Caco-2 (cell line): ENCODE measurements around the gene MKRN2OS. TPM values are rescaled to one million over a fixed set of nuclear protein-coding genes. Genes with fewer than 3 reads are reported as not detected.

ENCODE experiments used
- BruUV-seq: library from RNA; stranded (reverse); fragments of 400-500 nt; replicated peaks from 2 replicates; lab custom pipeline; 2021; lab: Mats Ljungman, UMichigan
- CTCF ChIA-PET: fragments of 300-600 bp; sonication (Branson Sonifier 250); formaldehyde crosslinking; loops from one replicate; lab custom pipeline; 2022; ENCODE audit warnings: antibody characterized with exemption; lab: Charles Lee
- POLR2A ChIA-PET: fragments of 300-600 bp; sonication (Branson Sonifier 250); formaldehyde crosslinking; loops from one replicate; lab custom pipeline; 2022; ENCODE audit warnings: antibody characterized with exemption; lab: Charles Lee
- DNase-seq, 2 experiments: peaks; one replicate each; pipeline versions ENCODE4 v3.0.0 to v3.0.0-alpha.2; 2020 to 2022
- H3K27me3 ChIP-seq: replicated peaks from 2 replicates; pipeline ENCODE4 v1.6.0; 2011; ENCODE audit warnings: low read length; ENCODE audit not compliant: control insufficient read depth, insufficient read depth
- H3K36me3 ChIP-seq: 2 replicates; pipeline ENCODE4 v1.5.1; 2011; ENCODE audit warnings: low read length; ENCODE audit not compliant: control insufficient read depth, insufficient read depth
- H3K4me1 ChIP-seq: fragments of 250-450 bp; sonication (Bioruptor Pico); 2 replicates; pipeline ENCODE4 v1.5.1; 2020; ENCODE audit warnings: mild to moderate bottlenecking
- H3K4me3 ChIP-seq: 2 replicates; pipeline ENCODE4 v1.5.1; 2011; ENCODE audit warnings: low read depth, mild to moderate bottlenecking, control low read depth, low read length
- H3K9me3 ChIP-seq: fragments of 250-450 bp; sonication (Bioruptor Pico); 2 replicates; pipeline ENCODE4 v1.5.1; 2020; ENCODE audit warnings: mild to moderate bottlenecking, moderate library complexity
- H3K27ac Mint-ChIP-seq: one replicate; pipeline ENCODE4 v1.8.0; 2022; ENCODE audit warnings: mixed read lengths; ENCODE audit not compliant: unreplicated experiment
- H3K27me3 Mint-ChIP-seq: one replicate; pipeline ENCODE4 v1.8.0; 2022; ENCODE audit warnings: mixed read lengths; ENCODE audit not compliant: insufficient read depth, unreplicated experiment
- H3K36me3 Mint-ChIP-seq: one replicate; pipeline ENCODE4 v1.8.0; 2022; ENCODE audit warnings: mild to moderate bottlenecking, mixed read lengths; ENCODE audit not compliant: insufficient read depth, unreplicated experiment
- H3K4me1 Mint-ChIP-seq: one replicate; pipeline ENCODE4 v1.8.0; 2022; ENCODE audit warnings: low read depth, mixed read lengths; ENCODE audit not compliant: unreplicated experiment
- H3K4me3 Mint-ChIP-seq: one replicate; pipeline ENCODE4 v1.8.0; 2022; ENCODE audit warnings: mild to moderate bottlenecking, moderate library complexity, mixed read lengths; ENCODE audit not compliant: unreplicated experiment
- H3K9me3 Mint-ChIP-seq: one replicate; pipeline ENCODE4 v1.8.0; 2022; ENCODE audit warnings: mixed read lengths; ENCODE audit not compliant: unreplicated experiment
- intact Hi-C: fragments of 100-400 bp; cut with micrococcal nuclease; formaldehyde crosslinking; loops from one replicate; pipeline ENCODE4 v1.10.0; 2022; ENCODE audit not compliant: unreplicated experiment
- total RNA-seq: library from RNA; stranded (reverse); gene quantifications from 2 replicates; pipeline ENCODE4 v1.2.3, GENCODE V29; 2022
- TF ChIP-seq, protein P1 (sequence below), 2 experiments: fragments of 200-600 bp in 1 of 2; IDR thresholded peaks; 1 replicate in 1 of 2; 2 replicates in 1 of 2; pipeline versions ENCODE4 v1.5.1 to v1.8.0; 2011 to 2022; ENCODE audit warnings: antibody characterized with exemption in 1 of 2, control low read depth in 1 of 2, inconsistent platforms in 1 of 2, low read depth in 1 of 2, low read length in 1 of 2, mild to moderate bottlenecking in 1 of 2, moderate library complexity in 1 of 2; ENCODE audit not compliant: insufficient read depth in 1 of 2, severe bottlenecking in 1 of 2, unreplicated experiment in 1 of 2

MKRN2OS gene
- total RNA-seq, 1 experiment from 2014 or later, result 1.6 TPM

DNA sequence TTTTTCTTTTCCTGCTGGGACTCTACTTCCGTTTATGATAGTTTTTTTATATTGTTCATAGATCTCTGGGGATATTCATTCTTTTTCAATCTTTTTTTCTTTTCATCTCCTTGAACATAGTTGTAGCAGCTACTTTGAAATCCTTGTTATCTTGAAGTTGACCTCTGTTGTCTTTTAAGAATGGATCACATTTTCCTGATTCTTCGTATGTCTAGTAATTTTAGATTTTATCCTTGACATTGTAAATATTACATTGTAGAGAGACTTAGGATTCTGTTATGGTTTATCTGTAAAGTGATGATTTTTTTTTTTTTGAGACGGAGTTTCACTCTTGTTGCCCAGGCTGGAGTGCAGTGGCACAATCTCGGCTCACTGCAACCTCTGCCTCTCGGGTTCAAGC, 32.1 kb upstream of the MKRN2OS start:
- Histone ChIP-seq H3K4me3 (no peak overlapping the region), H3K9me3 (0 out of 2 replicates have a peak, but pooled peaks cover 2% of the 10 kb centered on the region), H3K36me3 (peaks cover 7% of the 10 kb centered on the region), H3K27me3 (no peaks in the 10 kb centered on the region), H3K4me1 (no peaks in the 10 kb centered on the region)
- TF ChIP-seq, protein P1, sequence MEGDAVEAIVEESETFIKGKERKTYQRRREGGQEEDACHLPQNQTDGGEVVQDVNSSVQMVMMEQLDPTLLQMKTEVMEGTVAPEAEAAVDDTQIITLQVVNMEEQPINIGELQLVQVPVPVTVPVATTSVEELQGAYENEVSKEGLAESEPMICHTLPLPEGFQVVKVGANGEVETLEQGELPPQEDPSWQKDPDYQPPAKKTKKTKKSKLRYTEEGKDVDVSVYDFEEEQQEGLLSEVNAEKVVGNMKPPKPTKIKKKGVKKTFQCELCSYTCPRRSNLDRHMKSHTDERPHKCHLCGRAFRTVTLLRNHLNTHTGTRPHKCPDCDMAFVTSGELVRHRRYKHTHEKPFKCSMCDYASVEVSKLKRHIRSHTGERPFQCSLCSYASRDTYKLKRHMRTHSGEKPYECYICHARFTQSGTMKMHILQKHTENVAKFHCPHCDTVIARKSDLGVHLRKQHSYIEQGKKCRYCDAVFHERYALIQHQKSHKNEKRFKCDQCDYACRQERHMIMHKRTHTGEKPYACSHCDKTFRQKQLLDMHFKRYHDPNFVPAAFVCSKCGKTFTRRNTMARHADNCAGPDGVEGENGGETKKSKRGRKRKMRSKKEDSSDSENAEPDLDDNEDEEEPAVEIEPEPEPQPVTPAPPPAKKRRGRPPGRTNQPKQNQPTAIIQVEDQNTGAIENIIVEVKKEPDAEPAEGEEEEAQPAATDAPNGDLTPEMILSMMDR (IDR thresholded peaks at IDR 0.05; ENCODE audit: insufficient read depth in 1 of 2, low read depth in 1 of 2, low read length in 1 of 2, severe bottlenecking in 1 of 2, unreplicated experiment in 1 of 2), result no peak
- Mint-ChIP-seq H3K27me3 (no peaks in the 10 kb centered on the region), H3K4me3 (no peak overlapping the region), H3K27ac (no peak overlapping the region), H3K4me1 (no peaks in the 10 kb centered on the region), H3K9me3 (no peaks in the 10 kb centered on the region), H3K36me3 (peaks cover 91% of the 10 kb centered on the region)
- intact Hi-C loops, result no loop called here
- ChIA-PET CTCF (interaction anchor here (0.6 kb wide), 1 partner anchor 319 kb away, joined by 3 read pairs; no protein-coding TSS in a partner anchor), POLR2A (no interaction called here)
- DNase-seq, result no peak
- BruUV-seq, result no TSS peak

DNA sequence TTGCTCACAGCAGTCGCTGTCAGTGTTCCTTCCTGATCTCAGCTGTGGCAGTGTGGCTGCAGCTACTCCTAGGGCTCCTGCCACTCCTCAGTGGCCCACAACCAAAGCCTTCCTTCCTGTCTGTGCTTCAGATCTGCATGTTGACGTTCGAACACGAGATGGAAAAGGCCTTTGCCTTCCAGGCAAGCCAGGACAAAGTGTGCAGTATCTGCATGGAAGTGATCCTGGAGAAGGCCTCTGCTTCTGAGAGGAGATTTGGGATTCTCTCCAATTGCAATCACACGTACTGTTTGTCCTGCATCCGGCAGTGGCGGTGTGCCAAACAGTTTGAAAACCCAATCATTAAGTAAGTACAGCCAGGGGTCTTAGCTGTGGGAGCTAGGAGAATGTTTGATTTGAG, 29.4 kb upstream of the MKRN2OS start:
- CTCF ChIA-PET, result no interaction called here
- peaks cover 90% of the 10 kb centered on the region for H3K36me3 Mint-ChIP-seq
- TF ChIP-seq, protein P1 (IDR thresholded peaks at IDR 0.05; ENCODE audit: insufficient read depth in 1 of 2, low read depth in 1 of 2, low read length in 1 of 2, severe bottlenecking in 1 of 2, unreplicated experiment in 1 of 2), result no peak
- BruUV-seq, result no TSS peak
- DNase-seq, result no peak
- H3K9me3 ChIP-seq, result 0 out of 2 replicates have a peak, but pooled peaks cover 2% of the 10 kb centered on the region
- H3K9me3 Mint-ChIP-seq, result no peaks in the 10 kb centered on the region
- H3K27me3 ChIP-seq, result no peaks in the 10 kb centered on the region
- H3K4me3 ChIP-seq, result no peak overlapping the region
- H3K27ac Mint-ChIP-seq, result no peak overlapping the region
- no peaks in the 10 kb centered on the region for H3K4me1 ChIP-seq
- no peaks in the 10 kb centered on the region for H3K4me1 Mint-ChIP-seq
- peaks cover 3% of the 10 kb centered on the region for H3K36me3 ChIP-seq
- H3K4me3 Mint-ChIP-seq, result no peak overlapping the region
- H3K27me3 Mint-ChIP-seq, result no peaks in the 10 kb centered on the region
- POLR2A ChIA-PET, result interaction anchor here (0.6 kb wide), 1 partner anchor 12 kb away, joined by 3 read pairs; no protein-coding TSS in a partner anchor
- intact Hi-C loops, result no loop called here

- H3K27ac Mint-ChIP-seq, result no peak overlapping the region
- POLR2A ChIA-PET, result no interaction called here
- intact Hi-C loops, result no loop called here
Measured at GRCh38 chr3:12574131-12574530, 28.8 kb upstream of the MKRN2OS start.

More at GRCh38 chr3:12574131-12574530, 28.8 kb upstream of the MKRN2OS start:
- BruUV-seq, result no TSS peak
- H3K4me3 Mint-ChIP-seq, result no peak overlapping the region
- Histone ChIP-seq H3K4me1 (no peaks in the 10 kb centered on the region), H3K36me3 (peaks cover 1% of the 10 kb centered on the region), H3K27me3 (no peaks in the 10 kb centered on the region), H3K9me3 (0 out of 2 replicates have a peak, but pooled peaks cover 2% of the 10 kb centered on the region), H3K4me3 (no peak overlapping the region)
- H3K36me3 Mint-ChIP-seq, result peaks cover 89% of the 10 kb centered on the region
- H3K4me1 Mint-ChIP-seq, result no peaks in the 10 kb centered on the region
- DNase-seq, result no peak
- no peaks in the 10 kb centered on the region for H3K9me3 Mint-ChIP-seq
- H3K27me3 Mint-ChIP-seq, result no peaks in the 10 kb centered on the region
- CTCF ChIA-PET, result no interaction called here
- TF ChIP-seq, protein P1 (IDR thresholded peaks at IDR 0.05; ENCODE audit: insufficient read depth in 1 of 2, low read depth in 1 of 2, low read length in 1 of 2, severe bottlenecking in 1 of 2, unreplicated experiment in 1 of 2), result no peak
